ENCODE data around the gene MFGE8.

MFGE8 gene

DNA sequence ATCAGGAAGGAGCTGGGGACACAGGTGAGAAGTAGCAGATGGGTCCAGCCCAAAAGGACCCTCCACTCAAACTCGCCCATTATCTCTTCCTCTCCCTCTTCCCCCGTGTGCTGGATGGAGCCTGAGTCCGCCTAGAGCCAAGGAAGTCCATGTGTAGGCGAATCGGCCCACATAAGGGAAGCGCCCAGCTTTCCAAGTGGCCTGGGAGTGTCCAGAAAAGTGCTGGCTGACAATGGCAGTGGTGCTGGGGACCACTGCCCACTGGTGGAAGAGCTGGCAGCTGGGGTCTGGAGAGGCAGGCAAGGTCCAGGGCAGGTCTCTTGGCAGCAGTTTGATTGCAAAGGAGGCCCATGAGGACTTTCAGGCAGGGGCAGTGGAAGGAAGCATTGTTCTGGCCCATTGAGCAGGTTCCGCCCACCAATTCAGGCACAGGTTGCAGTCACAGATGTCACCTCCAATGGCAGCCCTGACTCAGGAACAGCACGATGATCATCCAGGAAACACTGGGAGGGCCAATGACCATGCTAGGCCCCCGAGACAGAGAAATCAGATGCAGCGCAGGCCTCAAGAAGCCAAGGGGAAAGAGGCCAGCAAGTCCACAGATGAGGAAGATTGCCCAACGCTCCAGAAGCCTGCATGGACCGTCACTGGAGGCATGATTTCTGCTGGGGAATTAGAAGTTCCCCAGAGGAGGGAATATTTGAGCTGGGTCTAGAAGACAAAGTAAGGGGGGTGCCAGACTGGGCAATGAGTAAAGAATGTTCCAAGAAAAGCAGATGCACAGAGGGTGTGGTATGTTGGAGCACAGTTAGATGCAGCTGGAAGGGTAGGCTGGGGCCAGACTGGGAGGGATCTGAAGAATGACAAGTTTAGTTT lies 3.0 kb downstream of the MFGE8 start:
- Mint-ChIP-seq H3K27me3 (no peaks in the 10 kb centered on the region), H3K4me3 (no peak overlapping the region), H3K4me1 (ENCODE audit: low read depth in 2 of 2) (peaks cover 12 to 19% of the 10 kb centered on the region in 2 donors), H3K27ac (peak overlapping the region; percentile 6 to 70), H3K36me3 (ENCODE audit: insufficient read depth) (peaks cover 3% of the 10 kb centered on the region), H3K9me3 (no peaks in the 10 kb centered on the region)
- ATAC-seq (replicated peaks) (no peak), DNase-seq (no peak)

DNA sequence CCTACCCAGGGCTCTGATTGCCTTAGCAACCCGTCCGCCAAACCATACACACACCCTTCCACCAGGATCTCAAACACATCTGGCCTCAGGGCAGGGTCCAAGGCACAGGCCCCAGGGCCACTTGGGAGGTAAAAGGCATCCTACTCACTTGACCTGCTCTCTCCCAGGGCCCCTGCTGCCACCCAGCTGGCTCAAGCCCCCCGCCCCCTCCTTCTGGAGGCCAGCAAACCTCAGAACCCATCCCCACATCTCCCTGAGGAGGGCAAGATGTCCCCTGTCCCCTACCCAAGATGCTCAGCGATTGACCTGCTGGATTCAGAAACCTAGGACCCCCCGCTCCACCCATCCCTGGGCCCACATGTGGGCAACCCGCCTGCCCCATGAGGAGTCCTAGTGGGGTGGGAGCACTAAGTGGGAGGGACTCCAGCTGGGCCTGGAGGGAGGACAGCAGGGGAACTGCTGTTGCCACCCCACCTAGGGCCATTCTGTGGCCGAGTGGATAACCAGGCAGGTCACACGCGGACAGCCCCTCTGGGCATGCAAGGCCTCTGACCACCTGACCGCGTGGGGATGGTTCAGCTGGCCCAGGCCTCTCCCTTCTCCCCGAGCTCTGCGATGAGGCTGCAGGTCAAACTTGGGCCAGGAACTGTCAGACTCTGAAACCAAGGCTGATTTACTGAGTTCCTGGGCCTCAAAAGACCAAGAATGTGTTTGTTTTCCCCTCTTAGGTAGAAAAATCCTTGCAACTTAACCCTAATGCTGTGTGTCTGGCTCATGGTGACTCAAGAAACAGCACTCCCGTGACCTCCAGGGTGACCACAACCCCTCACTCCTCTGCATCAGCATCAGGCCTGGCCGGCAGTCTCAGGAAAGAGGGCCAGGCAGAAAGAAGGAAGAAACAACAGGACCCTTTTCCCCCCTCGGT lies 4.2 kb downstream of the MFGE8 start:
- no peak overlapping the region for H3K27ac Mint-ChIP-seq
- no peaks in the 10 kb centered on the region for H3K9me3 Mint-ChIP-seq
- H3K36me3 Mint-ChIP-seq (ENCODE audit: insufficient read depth): peaks cover 7% of the 10 kb centered on the region
- no peaks in the 10 kb centered on the region for H3K27me3 Mint-ChIP-seq
- no peak overlapping the region for H3K4me3 Mint-ChIP-seq
- peaks cover 23 to 31% of the 10 kb centered on the region in 2 donors for H3K4me1 Mint-ChIP-seq (ENCODE audit: low read depth in 2 of 2)
- ATAC-seq (replicated peaks): no peak
- no peak for DNase-seq

DNA sequence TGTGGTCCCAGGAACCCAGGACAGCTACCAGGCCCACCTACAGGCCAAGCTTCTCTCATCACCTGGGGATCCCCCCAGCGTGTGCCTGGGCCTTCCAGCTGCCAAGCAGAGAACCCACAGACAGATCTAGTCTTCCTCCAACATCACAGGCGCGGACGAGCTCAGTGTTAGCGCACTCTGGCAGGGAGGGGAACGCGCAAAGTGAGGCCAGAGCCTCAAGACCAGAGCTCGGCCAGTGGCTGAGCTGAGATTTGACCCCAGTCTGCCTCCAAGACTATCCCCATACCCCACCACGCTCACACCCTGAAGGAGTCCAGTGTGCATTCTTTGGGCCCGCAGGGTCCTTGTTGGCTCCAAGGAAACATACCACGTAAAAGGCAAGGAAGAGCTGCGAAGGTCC lies 5.1 kb downstream of the MFGE8 start:
- H3K9me3 Mint-ChIP-seq: no peaks in the 10 kb centered on the region
- no peak overlapping the region for H3K27ac Mint-ChIP-seq
- no peaks in the 10 kb centered on the region for H3K27me3 Mint-ChIP-seq
- no peak overlapping the region for H3K4me3 Mint-ChIP-seq
- peaks cover 7% of the 10 kb centered on the region for H3K36me3 Mint-ChIP-seq (ENCODE audit: insufficient read depth)
- DNase-seq: no peak
- peaks cover 23 to 29% of the 10 kb centered on the region in 2 donors for H3K4me1 Mint-ChIP-seq (ENCODE audit: low read depth in 2 of 2)
- no peak for ATAC-seq (replicated peaks)

- no peak overlapping the region for H3K4me3 Mint-ChIP-seq
- H3K9me3 Mint-ChIP-seq: no peaks in the 10 kb centered on the region
- DNase-seq (no peak), ATAC-seq (replicated peaks) (no peak)
- H3K4me1 Mint-ChIP-seq (ENCODE audit: low read depth in 2 of 2): peaks cover 20 to 23% of the 10 kb centered on the region in 2 donors
- H3K27me3 Mint-ChIP-seq: no peaks in the 10 kb centered on the region
- peak overlapping the region; percentile 25 to 79 for H3K27ac Mint-ChIP-seq
- peaks cover 7% of the 10 kb centered on the region for H3K36me3 Mint-ChIP-seq (ENCODE audit: insufficient read depth)
Measured at GRCh38 chr15:88907111-88907510, 6.1 kb downstream of the MFGE8 start.

GRCh38 chr15:88906551-88906950 lies 6.6 kb downstream of the MFGE8 start:
- Mint-ChIP-seq H3K4me1 (ENCODE audit: low read depth in 2 of 2) (peaks cover 16 to 20% of the 10 kb centered on the region in 2 donors), H3K36me3 (ENCODE audit: insufficient read depth) (peaks cover 7% of the 10 kb centered on the region), H3K9me3 (no peaks in the 10 kb centered on the region), H3K4me3 (no peak overlapping the region), H3K27ac (peak overlapping the region in 1 of 2 donors; percentile 79), H3K27me3 (no peaks in the 10 kb centered on the region)
- ATAC-seq (replicated peaks) (no peak), DNase-seq (no peak)

- Mint-ChIP-seq H3K9me3 (no peaks in the 10 kb centered on the region), H3K4me1 (ENCODE audit: low read depth in 2 of 2) (peaks cover 16 to 20% of the 10 kb centered on the region in 2 donors), H3K36me3 (ENCODE audit: insufficient read depth) (peaks cover 7% of the 10 kb centered on the region), H3K27ac (peak overlapping the region in 1 of 2 donors; percentile 79), H3K4me3 (no peak overlapping the region), H3K27me3 (no peaks in the 10 kb centered on the region)
- no peak for DNase-seq
- no peak for ATAC-seq (replicated peaks)
Measured at GRCh38 chr15:88906130-88906529, 7.0 kb downstream of the MFGE8 start.

DNA sequence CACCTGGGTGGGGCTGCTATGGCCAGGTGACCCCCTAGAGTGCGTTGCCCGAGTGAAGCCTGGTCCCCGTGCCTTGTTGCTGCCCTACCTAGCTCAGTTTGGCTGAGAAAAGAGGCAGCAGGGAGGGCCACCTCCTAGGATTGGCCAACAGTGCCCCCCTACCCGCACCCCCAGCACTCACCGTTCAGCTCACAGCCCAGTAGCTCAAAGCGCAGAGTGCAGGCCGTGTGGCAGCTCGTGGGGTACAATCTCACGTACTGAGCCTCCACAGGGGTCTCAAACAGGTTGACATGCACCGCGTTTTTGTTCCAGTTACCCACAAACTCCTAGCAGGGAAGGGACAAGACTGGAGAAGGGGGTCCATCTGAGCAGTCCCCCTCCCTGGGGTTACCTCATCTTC lies 7.6 kb downstream of the MFGE8 start:
- H3K4me1 Mint-ChIP-seq (ENCODE audit: low read depth in 2 of 2): peaks cover 16 to 20% of the 10 kb centered on the region in 2 donors
- DNase-seq (no peak), ATAC-seq (replicated peaks) (no peak)
- H3K27me3 Mint-ChIP-seq: no peaks in the 10 kb centered on the region
- no peak overlapping the region for H3K27ac Mint-ChIP-seq
- H3K4me3 Mint-ChIP-seq: no peak overlapping the region
- H3K36me3 Mint-ChIP-seq (ENCODE audit: insufficient read depth): peaks cover 7% of the 10 kb centered on the region
- no peaks in the 10 kb centered on the region for H3K9me3 Mint-ChIP-seq

- peaks cover 7% of the 10 kb centered on the region for H3K36me3 Mint-ChIP-seq (ENCODE audit: insufficient read depth)
- no peaks in the 10 kb centered on the region for H3K9me3 Mint-ChIP-seq
- peak overlapping the region; percentile 76 to 91 for H3K27ac Mint-ChIP-seq
- H3K27me3 Mint-ChIP-seq: no peaks in the 10 kb centered on the region
- peak overlapping the region; percentile 51 to 71 for H3K4me3 Mint-ChIP-seq
- peaks cover 16 to 20% of the 10 kb centered on the region in 2 donors for H3K4me1 Mint-ChIP-seq (ENCODE audit: low read depth in 2 of 2)
- DNase-seq (peak; percentile 89 to 91 (median 91)), ATAC-seq (replicated peaks) (peak; percentile 100)
Measured at GRCh38 chr15:88904624-88905327, 8.4 kb downstream of the MFGE8 start.

GRCh38 chr15:88904257-88904623 lies 8.9 kb downstream of the MFGE8 start:
- Mint-ChIP-seq H3K4me1 (ENCODE audit: low read depth in 2 of 2) (peaks cover 16 to 20% of the 10 kb centered on the region in 2 donors), H3K36me3 (ENCODE audit: insufficient read depth) (peaks cover 7% of the 10 kb centered on the region), H3K27ac (peak overlapping the region; percentile 76 to 91), H3K27me3 (no peaks in the 10 kb centered on the region), H3K9me3 (no peaks in the 10 kb centered on the region), H3K4me3 (peak overlapping the region; percentile 51 to 71)
- ATAC-seq (replicated peaks): no peak
- no peak for DNase-seq

GRCh38 chr15:88902846-88903245 lies 10.3 kb downstream of the MFGE8 start:
- no peaks in the 10 kb centered on the region for H3K9me3 Mint-ChIP-seq
- H3K4me1 Mint-ChIP-seq (ENCODE audit: low read depth in 2 of 2): peaks cover 15 to 16% of the 10 kb centered on the region in 2 donors
- ATAC-seq (replicated peaks) (no peak), DNase-seq (no peak)
- no peak overlapping the region for H3K27ac Mint-ChIP-seq
- no peaks in the 10 kb centered on the region for H3K27me3 Mint-ChIP-seq
- H3K36me3 Mint-ChIP-seq (ENCODE audit: insufficient read depth): peaks cover 7% of the 10 kb centered on the region
- no peak overlapping the region for H3K4me3 Mint-ChIP-seq

DNA sequence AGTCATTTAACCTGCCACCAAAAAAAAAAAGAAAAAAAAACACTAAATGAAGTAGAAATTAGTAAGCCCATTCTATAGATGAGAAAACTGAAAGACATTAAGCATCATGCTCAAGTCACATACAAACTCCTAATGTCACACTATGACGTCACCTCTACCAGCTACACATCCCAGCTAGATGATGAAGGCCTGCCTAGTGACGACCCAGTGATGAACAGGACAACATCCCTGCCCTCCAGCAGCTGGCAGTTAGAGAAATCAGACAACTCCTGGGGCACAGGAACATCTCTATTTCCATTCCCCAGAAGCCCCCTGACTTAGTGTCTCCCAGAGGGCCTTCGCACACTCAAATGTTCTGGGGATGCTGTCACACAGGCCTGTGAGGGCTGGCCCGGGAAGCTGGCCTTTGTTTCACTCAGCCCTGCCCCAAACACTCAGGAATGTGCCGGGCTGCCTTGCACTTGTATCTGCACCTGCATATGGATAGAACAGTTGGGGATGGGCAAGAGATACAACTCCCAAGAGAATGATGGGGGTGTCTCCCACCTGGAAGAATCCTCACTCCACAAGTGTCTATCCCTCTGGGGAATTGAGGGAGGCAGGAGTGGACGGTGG lies 10.9 kb downstream of the MFGE8 start:
- H3K36me3 Mint-ChIP-seq (ENCODE audit: insufficient read depth): peaks cover 7% of the 10 kb centered on the region
- H3K27ac Mint-ChIP-seq: peak overlapping the region in 1 of 2 donors; percentile 84
- no peaks in the 10 kb centered on the region for H3K9me3 Mint-ChIP-seq
- no peak for DNase-seq
- H3K27me3 Mint-ChIP-seq: no peaks in the 10 kb centered on the region
- ATAC-seq (replicated peaks): no peak
- peaks cover 15 to 21% of the 10 kb centered on the region in 2 donors for H3K4me1 Mint-ChIP-seq (ENCODE audit: low read depth in 2 of 2)
- no peak overlapping the region for H3K4me3 Mint-ChIP-seq

DNA sequence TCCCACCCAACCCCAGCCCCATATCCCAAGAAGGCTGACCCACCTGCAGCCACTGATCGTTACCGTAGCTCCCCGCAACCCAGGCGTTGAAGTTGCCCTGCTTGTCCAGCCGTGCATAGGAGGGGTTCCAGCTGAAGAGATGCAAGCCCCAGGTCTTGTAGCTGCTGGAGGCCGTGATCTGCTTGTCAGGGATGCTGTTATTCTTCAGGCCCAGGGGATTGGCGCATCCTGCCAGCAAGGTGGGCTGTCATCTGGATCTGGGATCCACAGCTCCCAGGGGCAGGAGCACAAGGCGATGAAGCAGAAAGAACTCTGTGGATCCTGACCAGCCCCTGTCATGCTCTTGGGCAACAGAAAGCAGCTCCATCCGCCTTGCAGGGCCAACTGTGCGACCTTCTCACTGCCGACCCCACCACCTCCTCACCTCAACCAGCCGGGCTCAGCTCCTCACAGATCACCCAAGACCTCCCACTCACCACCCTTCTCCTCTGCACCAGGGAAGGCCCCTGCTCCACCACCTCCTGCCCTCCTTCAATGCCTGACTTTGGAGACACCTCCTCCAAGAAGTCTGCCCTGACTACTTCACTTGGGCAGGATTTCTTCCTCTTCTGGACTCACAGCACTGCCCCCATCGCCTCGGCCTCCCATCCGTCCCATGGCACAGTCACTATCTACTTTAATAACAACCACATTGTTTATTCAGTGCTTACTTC lies 11.5 kb downstream of the MFGE8 start:
- H3K27me3 Mint-ChIP-seq: no peaks in the 10 kb centered on the region
- ATAC-seq (replicated peaks): no peak
- H3K36me3 Mint-ChIP-seq (ENCODE audit: insufficient read depth): peaks cover 8% of the 10 kb centered on the region
- no peak overlapping the region for H3K4me3 Mint-ChIP-seq
- H3K27ac Mint-ChIP-seq: peak overlapping the region; percentile 77 to 84
- H3K9me3 Mint-ChIP-seq: no peaks in the 10 kb centered on the region
- peaks cover 19 to 23% of the 10 kb centered on the region in 2 donors for H3K4me1 Mint-ChIP-seq (ENCODE audit: low read depth in 2 of 2)
- DNase-seq: no peak

All from effector memory CD8-positive, alpha-beta T cell (primary cell).